Brain microvascular endothelial cell (primary cell): Measurements from ENCODE around the gene SBDS.
A peak's percentile ranks its signal among the peaks of the same experiment; 100 is the strongest.

Experiments
- DNase-seq: peaks from one replicate; pipeline ENCODE4 v3.0.0-alpha.2; 2020
- H3K27ac ChIP-seq: fragments of 250-450 bp; sonication (Bioruptor Pico); 2 replicates; pipeline ENCODE4 v1.5.1; 2020; ENCODE audit warnings: mild to moderate bottlenecking, moderate library complexity
- H3K27me3 ChIP-seq: fragments of 250-450 bp; sonication (Bioruptor Pico); replicated peaks from 2 replicates; pipeline ENCODE4 v1.5.1; 2020; ENCODE audit warnings: mild to moderate bottlenecking
- H3K36me3 ChIP-seq: fragments of 250-450 bp; sonication (Bioruptor Pico); replicated peaks from 2 replicates; pipeline ENCODE4 v1.5.1; 2020; ENCODE audit warnings: mild to moderate bottlenecking
- H3K4me3 ChIP-seq: 2 replicates; pipeline ENCODE4 v1.5.1; 2011; ENCODE audit warnings: low read depth, mild to moderate bottlenecking, control low read depth, low read length, moderate library complexity
- in situ Hi-C: cut with HindIII; loops from 2 replicates; pipeline ENCODE4 v1.10.0; 2017; ENCODE audit warnings: low sequenced_read_pairs, low pct_ligation_motif_present
- TF ChIP-seq, protein P1 (sequence below): IDR thresholded peaks from 2 replicates; pipeline ENCODE4 v1.5.1; 2011; ENCODE audit warnings: low read depth, mild to moderate bottlenecking, moderate library complexity, low read length, control low read depth, inconsistent platforms; ENCODE audit errors: missing control alignments

Gene SBDS

DNA sequence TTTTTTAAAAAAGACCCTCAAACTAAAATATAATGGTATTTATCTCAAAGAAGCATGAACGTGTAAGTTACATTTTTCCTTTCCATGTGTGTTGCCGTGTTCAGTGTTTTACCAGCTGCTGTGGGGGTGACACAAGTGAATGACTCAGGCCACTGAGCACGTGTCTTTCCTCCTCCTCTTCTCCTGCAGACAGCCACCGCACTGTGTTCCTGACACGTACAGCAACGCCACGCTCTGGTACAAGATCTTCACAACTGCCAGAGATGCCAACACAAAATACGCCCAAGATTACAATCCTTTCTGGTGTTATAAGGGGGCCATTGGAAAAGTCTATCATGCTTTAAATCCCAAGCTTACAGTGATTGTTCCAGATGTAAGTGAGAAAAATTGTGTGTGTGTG lies 44.6 kb downstream of the SBDS start:
- H3K36me3 ChIP-seq, result peaks cover 48% of the 10 kb centered on the region
- H3K27me3 ChIP-seq, result no peaks in the 10 kb centered on the region
- H3K4me3 ChIP-seq, result no peak overlapping the region
- peak; percentile 64 for DNase-seq
- peak overlapping the region; percentile 29 for H3K27ac ChIP-seq
- in situ Hi-C loops, result no loop called here
- TF ChIP-seq, protein P1, sequence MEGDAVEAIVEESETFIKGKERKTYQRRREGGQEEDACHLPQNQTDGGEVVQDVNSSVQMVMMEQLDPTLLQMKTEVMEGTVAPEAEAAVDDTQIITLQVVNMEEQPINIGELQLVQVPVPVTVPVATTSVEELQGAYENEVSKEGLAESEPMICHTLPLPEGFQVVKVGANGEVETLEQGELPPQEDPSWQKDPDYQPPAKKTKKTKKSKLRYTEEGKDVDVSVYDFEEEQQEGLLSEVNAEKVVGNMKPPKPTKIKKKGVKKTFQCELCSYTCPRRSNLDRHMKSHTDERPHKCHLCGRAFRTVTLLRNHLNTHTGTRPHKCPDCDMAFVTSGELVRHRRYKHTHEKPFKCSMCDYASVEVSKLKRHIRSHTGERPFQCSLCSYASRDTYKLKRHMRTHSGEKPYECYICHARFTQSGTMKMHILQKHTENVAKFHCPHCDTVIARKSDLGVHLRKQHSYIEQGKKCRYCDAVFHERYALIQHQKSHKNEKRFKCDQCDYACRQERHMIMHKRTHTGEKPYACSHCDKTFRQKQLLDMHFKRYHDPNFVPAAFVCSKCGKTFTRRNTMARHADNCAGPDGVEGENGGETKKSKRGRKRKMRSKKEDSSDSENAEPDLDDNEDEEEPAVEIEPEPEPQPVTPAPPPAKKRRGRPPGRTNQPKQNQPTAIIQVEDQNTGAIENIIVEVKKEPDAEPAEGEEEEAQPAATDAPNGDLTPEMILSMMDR, result peak; percentile 41

DNA sequence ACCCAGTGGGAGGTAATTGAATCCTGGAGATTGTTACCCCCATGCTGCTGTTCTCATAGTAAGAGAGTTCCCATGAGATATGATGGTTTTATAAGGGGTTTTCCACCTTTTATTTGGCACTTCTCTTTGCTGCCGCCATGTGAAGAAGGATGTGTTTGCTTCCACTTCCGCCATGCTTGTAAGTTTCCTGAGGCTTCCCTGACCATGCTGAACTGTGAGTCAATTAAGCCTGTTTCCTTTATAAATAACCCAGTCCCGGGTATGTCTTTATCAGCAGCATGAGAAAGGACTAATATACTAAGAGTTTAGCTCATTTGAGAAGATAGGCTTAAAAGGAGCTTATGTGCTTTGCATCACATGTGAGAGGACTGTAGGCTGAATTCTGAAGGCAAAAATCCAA lies 45.1 kb downstream of the SBDS start:
- TF ChIP-seq, protein P1, result no peak
- in situ Hi-C loops, result no loop called here
- Histone ChIP-seq H3K4me3 (no peak overlapping the region), H3K27me3 (no peaks in the 10 kb centered on the region), H3K36me3 (peaks cover 48% of the 10 kb centered on the region), H3K27ac (peak overlapping the region; percentile 29)
- no peak for DNase-seq

DNA sequence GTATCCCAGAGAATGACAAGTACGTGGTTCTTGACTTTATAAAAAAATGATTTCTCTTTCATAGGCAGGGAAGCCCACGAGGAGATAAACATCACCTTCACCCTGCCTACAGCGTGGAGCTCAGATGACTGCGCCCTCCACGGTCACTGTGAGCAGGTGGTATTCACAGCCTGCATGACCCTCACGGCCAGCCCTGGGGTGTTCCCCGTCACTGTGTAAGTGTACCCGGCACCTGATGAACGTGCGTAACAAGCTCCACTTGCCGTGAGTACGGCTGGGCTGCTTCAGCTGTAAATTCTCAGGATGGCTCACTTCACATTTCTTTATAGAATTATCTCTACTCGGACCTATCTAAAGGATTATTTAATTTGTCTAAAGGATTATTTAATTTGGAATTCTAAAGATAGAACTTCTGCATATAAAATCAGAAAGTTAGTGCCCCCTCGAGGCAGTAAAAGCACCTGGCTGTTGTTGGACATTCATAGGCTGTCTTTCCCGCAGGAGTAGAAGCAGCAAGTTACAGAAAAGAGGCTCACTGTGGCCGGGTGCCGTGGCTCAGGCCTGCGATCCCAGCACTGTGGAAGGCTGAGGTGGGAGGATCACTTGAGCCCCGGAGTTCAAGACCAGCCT lies 46.8 kb downstream of the SBDS start:
- TF ChIP-seq, protein P1, result no peak
- in situ Hi-C loops, result no loop called here
- Histone ChIP-seq H3K36me3 (peaks cover 45% of the 10 kb centered on the region), H3K4me3 (no peak overlapping the region), H3K27ac (no peak overlapping the region), H3K27me3 (no peaks in the 10 kb centered on the region)
- DNase-seq, result no peak

DNA sequence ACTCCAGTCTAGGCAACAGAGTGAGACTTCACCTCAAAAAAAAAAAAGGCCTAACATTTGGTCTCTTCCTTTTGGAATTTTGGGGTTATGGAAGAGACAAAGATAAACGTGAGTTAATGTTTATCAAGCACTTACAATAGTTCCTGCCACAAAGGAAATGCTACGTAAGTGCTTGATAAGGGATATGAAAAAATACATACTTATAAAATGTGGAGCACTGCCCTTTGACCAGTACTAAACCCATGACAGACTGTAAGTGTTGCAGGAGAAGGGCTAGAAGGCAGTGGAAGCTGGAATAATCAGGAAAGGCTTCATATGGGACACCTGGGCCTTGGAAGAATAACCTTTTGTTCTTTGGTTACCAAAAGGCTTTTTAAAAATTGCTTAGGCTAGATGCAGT lies 48.8 kb downstream of the SBDS start:
- peaks cover 43% of the 10 kb centered on the region for H3K36me3 ChIP-seq
- in situ Hi-C loops, result no loop called here

DNA sequence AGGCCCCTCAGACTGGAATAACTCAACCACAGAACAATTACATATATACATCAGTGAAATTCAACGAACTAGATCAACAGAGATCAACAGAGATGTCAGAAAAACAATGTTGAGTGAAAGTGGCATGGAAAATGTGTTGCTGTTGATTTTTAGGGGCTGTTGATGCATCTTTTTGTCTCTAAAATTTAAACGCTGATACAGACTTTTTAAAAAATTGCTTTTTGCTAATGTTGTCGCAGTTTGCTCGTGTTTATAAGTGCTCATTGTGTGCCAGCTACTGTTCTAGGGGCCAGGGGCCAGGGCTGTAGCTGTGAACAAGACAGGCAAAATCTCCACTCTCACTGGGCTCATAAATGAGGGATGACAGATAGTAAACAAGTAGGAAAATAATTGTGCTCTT lies 56.1 kb downstream of the SBDS start:
- peaks cover 9% of the 10 kb centered on the region for H3K36me3 ChIP-seq
- in situ Hi-C loops, result no loop called here
- TF ChIP-seq, protein P1, result no peak
- no peak for DNase-seq
- no peak overlapping the region for H3K27ac ChIP-seq
- no peak overlapping the region for H3K4me3 ChIP-seq
- no peaks in the 10 kb centered on the region for H3K27me3 ChIP-seq

More for the DNA sequence above, 48.8 kb downstream of the SBDS start:
- TF ChIP-seq, protein P1, result no peak
- Histone ChIP-seq H3K4me3 (no peak overlapping the region), H3K27ac (no peak overlapping the region), H3K27me3 (no peaks in the 10 kb centered on the region)
- no peak for DNase-seq

DNA sequence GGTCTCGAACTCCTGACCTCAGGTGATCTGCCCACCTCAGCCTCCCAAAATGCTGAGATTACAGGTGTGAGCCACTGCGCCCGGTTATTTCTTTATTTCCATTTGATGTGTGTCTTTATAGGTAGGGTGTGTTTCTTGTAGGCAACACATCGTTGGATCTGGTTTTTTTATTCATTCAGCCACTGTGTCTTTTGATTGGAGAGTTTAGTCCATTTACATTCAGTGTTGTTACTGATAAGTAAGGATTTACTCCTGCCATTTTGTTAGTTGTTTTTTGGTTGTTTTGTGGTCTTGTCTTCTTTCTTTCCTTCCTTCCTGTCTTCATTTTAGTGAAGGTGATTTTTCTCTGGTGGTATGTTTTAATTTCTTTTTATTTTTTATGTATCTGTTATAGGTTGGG lies 57.4 kb downstream of the SBDS start:
- Histone ChIP-seq H3K27ac (no peak overlapping the region), H3K4me3 (no peak overlapping the region), H3K27me3 (no peaks in the 10 kb centered on the region), H3K36me3 (peaks cover 4% of the 10 kb centered on the region)
- DNase-seq, result no peak
- TF ChIP-seq, protein P1, result no peak
- in situ Hi-C loops, result no loop called here
